Effector CD4-positive, alpha-beta T cell (primary cell): ENCODE data around the gene DUSP9.
"Not testable (repeated sequence)": the region's sequence is repeated elsewhere in the genome, so short reads cannot be mapped to it uniquely, and the experiment has no call there.

Experiments used
- DNase-seq: peaks from one replicate; pipeline ENCODE4 v3.0.0-alpha.2; 2020

Gene DUSP9

DNA sequence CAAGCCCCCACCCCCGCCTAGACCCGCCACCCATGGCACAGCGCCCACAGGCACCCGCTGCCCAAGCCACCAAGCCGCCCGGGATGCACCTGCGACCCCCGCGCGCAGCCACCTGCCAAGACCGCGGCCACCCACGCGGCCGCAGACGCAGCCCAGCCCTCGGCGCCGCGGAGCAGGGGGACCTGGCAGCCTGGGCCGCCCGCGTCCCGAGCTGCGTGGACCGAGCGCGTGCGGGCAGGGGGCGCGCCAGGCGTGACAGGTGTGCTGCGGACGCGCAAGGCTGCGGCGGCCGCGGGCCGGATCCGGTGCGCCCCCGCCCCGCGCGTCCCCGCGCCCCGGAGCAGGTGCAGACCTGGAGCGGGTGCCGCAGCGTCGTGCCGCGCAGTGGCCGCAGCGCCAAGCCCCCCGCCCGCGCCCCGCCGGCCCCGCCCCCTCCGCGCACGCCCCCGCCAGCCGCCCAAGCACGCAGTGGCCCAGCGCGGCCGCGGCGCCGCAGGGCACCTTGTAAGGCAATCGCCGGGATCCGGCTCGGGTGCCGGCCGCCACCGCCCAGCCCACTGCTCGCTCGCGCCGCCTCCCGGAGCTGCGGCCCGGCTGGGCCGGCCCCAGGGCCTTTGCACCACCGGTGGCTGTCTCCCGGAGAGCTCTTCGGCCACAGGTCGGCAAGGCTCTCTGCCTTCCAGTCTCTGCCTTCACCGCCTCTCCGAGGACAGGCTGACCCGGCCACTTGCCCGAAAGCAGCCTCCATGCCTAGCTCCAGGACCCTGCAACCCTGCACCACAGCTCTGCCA lies 26.6 kb downstream of the DUSP9 start, which contains the start of gene PNCK:
Gene PNCK, minus strand, starts transcription at position 386 of the 791 bp plus-strand sequence. CDS start 737 bp downstream, outside the sequence.
- DNase-seq = no peak

GRCh38 chrX:153674219-153674851 lies 27.3 kb downstream of the DUSP9 start:
- DNase-seq = no peak

GRCh38 chrX:153681175-153681574 lies 34.2 kb downstream of the DUSP9 start:
- DNase-seq = no peak

- DNase-seq = not testable (repeated sequence)
These were observed 36.5 kb downstream of the DUSP9 start for GRCh38 chrX:153683486-153683885.

DNA sequence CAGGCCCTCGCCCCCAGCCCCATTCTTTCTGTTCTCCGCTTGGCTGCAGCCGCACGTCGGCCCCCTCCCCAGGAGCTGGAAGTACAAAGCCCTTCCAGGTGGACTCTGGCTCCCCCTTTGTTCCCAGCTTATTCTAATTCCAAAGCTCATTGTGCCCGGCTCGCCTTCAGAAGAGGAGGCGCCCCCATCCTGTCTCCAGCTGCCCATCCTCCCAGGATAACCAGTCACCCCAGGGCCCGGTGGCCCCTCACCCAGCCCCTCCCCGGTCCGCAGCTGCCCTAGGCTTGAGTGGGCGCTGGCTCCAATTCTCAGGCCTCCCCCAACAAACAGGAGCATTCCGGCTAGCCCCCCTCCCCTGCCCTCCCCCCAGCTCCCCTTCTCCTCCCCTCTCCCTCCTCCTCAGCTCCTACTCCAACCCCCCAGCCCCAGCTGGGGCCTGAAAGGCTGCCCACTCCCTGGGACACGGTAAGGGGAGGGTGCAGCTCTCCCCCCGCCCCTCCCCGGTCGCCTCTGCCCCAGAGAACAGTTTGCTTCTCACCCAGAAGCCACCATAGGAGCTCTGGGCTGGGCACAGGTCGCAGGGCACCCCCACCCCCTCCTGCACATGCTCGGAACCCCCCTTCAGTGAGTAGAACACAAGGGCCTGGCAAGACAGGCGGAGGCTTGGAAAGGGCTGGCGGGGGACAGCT lies 37.6 kb downstream of the DUSP9 start:
- no peak for DNase-seq

DNA sequence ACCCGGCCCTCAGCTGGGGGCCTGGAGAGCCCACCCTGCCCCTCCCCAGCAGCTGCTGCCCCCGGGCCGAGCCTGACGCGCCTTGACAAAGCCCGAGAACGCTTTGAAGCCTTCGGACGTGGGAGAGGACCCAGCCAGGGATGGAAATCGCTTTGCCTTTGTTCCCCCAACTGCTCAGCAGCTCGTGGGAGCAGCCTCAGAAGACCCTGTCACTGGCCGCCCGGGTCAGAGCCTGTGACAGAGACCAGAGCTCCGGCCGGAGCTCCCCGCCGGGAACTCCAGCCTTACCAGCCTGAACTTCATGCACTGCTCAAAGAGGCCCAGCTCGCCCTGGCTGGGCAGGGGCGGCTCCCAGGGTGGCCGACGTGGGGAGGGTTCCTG lies 38.1 kb downstream of the DUSP9 start:
- no peak for DNase-seq

- no peak for DNase-seq
These were observed 39.0 kb downstream of the DUSP9 start for GRCh38 chrX:153685751-153686696.

DNA sequence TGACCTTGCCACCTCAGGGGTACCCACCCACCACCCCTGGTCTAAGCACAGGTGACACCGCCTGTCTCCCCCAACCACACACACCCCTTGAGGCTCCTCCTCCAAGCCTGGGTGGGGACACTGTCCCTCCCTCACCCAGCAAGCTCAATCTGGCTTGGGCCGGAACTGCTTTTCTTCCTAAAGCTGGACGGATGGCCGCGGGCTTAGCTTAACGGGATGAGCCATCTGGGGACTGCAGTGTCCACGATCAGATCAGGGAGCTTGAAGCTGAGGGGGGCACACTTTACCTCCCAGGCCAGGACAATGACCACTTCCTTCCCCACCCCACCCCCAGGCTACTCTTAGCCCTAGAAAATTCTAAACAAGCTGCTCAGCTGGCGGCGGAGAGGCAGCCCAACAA lies 39.7 kb downstream of the DUSP9 start:
- no peak for DNase-seq

DNA sequence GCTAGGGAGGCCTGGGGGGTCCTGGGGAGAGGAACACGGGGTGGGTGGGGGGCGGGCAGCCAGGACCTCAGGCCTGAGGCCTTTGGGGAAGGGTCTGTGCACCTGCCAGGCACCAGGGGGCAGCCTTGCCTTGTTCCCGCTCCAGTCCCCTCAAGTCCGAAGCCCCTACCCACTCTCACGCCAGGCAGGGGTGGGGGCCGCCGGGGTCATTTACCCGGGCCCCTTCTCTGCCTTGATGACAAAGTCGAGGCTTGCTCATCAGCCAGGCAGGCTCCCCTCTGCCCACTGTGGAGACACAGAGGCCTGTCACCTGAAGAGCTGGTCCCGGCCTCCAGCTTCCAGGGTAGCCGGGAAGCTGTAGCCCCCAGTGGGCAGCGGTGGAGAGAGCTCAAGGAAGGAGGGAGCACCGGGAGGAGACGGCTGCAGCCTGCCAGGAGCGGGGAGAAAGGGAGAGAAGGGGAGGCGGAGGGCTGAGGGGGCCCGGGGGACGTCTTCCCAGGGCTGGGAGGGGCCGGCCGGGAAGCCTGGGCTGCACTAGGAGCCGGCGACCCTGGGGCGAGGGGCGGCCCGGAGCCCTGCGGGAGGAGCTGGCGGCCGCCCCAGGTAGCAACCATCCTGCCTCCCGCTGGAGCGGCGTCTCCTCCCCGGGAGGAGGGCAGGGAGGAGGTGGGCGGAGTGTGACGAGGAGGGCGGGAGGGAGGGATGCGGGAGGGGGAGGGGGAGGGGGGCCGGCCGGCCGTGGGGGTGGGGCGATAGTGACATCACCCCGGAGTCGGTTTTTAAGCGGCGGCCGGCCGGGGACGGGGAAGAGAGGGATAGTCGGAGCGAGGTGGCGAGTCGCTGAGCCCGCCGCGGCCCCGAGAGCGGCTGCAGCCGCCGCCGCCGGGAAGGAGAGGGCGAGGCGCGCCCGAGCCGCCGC lies 40.4 kb downstream of the DUSP9 start, which contains the start of gene SLC6A8:
Gene SLC6A8, plus strand, starts transcription at position 806 of the 919 bp plus-strand sequence. CDS start 649 bp downstream, outside the sequence.
- no peak for DNase-seq

- DNase-seq = no peak
These were observed 41.1 kb downstream of the DUSP9 start for GRCh38 chrX:153688071-153688470.

DNA sequence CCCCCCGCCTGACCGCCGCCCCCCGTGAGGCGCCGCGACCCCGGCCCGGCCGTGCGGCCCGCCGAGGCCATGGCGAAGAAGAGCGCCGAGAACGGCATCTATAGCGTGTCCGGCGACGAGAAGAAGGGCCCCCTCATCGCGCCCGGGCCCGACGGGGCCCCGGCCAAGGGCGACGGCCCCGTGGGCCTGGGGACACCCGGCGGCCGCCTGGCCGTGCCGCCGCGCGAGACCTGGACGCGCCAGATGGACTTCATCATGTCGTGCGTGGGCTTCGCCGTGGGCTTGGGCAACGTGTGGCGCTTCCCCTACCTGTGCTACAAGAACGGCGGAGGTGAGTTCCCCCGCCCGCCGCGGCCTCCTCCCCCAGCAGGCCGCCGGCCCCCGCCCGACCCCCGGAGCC lies 41.5 kb downstream of the DUSP9 start:
- DNase-seq = no peak

DNA sequence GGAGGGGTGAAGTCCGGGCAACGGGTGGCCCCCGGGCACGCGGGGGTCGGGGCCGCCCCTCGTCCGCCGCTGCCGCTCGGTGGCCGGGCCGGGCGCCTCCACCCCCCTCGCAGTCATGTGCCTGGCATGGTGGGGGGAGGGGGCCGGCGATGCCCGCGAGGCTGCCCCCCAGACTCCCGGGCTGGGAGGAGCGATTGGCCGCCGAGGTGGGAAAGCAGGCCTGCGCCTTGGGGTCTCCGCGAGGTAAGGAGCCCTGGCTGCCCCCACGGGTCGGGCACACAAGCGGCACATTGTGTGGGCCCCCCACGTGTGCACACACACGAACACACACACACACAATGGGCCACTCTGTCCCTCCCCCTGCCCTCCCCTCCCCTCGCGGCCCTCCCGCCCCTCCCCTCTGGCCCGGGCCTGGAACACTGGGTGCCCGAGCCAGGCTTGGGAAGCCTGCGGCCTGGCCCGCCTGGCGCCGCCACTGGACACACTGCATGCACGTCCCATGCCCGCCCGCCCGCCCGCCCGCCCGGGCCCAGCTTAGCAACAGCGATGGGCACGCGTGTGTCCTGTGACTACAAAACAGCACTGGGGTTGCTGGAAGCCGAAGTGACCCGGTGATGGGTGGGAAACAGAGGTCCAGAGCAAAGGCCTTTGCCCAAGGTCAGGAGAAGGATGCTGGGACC lies 42.0 kb downstream of the DUSP9 start:
- no peak for DNase-seq

DNA sequence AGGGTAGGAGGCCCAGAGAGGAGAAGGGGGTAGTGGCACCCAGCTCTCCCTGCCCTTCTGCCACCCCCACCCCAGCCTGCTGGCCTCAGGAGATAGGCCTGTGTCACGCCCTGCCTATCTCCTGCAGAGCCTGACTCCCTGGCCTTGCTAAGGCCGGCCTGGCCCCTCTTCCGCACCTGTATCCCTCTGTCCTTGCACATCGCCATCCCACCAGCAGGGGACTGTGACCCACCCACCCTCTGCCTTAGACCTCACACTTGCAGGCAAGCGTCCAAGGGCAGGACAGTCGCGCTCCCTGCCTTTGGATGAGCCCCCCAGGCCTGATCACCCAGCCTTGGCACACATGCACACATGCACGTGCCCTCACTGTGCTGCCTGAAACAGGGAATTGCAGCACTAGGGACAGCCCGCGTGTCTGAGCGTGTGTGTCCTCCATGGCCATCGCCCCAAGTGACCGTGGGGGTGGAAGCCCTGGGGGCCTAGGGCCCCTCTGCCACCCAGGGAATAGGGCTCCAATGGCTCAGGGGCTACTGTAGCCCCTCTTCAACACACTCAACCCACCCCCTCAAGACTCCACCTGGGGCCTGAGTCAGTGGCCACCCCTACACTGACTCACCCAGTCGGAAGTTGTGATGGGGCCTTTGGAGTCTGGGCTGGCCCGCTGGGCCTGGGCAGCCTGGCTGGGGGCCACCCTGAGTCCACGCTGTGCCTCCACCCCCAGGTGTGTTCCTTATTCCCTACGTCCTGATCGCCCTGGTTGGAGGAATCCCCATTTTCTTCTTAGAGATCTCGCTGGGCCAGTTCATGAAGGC lies 42.9 kb downstream of the DUSP9 start:
- DNase-seq = no peak

GRCh38 chrX:153690466-153690865 lies 43.5 kb downstream of the DUSP9 start:
- DNase-seq = no peak

GRCh38 chrX:153691032-153691827 lies 44.2 kb downstream of the DUSP9 start:
- DNase-seq = not testable (repeated sequence)

DNA sequence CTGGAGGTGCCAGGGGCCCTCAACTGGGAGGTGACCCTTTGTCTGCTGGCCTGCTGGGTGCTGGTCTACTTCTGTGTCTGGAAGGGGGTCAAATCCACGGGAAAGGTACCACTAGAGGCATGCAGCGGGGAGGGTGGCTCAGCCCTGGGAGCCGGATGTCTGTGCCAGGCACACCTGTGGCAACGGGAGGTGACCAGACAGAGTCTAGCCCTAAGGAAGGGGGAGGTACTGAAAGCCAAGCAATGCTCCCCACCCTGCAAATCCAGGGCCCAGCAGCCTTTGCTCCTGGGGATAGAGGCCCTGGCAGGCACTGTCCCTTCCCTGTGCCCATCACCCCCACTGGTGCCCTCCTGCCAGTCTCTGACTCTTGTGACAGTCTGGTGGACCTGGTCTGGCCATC lies 45.0 kb downstream of the DUSP9 start:
- DNase-seq = no peak

- DNase-seq = no peak
These were observed 45.7 kb downstream of the DUSP9 start for GRCh38 chrX:153692611-153693156.
